NOMO-1 treated with DMSO at 0.1 percent for 48 hours (cell line): ENCODE measurements around the gene FGFR2.

ENCODE experiments used
- DNase-seq: peaks from one replicate; lab custom pipeline; 2025; ENCODE audit not compliant: unreplicated experiment; lab: John Stamatoyannopoulos, UW

FGFR2 gene

DNA sequence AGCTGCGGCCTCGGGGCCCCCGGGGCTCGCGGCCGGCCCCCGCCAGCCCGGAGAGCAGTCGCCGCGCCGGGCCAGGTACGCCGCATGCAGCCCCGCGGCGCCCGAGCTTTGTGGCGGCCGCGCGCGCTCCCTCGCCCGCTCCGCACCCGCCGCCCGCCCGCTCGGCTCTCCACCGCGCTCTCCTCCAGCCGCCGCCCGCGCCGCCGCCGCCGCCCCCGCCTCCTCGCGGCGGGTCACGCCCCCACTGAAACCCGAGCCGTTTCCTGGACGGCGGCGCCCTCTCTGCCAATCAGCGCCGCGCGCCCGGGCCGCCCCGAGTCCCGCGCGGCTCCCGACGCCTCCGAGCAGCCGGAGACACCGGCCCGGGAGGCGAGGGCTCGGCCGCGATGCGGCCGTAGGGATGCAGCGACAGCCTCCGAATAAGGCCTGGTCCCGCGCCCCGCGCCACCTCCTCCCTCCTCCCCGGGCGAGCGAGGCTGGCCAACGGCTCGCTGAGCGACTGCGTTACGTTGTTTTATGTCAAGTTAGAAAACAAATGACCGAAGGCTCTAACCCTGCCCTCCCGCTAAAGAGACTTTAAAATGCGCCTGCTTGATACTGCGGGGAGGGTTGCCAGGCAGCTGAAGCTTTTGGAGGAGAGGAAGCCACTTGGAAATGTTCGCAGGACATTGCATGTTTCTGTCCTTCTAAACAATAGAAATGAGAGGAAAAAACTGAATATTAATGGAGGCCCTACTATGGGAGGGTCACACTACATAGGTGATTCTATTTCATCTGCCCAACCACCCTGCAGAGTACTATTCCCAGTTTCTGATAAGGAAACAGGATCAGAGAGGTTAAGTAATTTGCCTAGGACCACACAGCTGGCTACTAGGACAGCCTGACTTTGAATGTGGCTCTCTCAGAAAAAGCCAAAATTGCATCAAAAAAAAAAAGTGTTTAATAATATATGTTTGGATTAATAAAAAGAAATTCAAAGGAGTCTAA is at the start of gene FGFR2:
TSS of gene FGFR2 (minus strand) at position 182 of the 987 bp plus-strand sequence. CDS start 4,627 bp downstream, outside the sequence.
- peak; percentile 71 for DNase-seq

DNA sequence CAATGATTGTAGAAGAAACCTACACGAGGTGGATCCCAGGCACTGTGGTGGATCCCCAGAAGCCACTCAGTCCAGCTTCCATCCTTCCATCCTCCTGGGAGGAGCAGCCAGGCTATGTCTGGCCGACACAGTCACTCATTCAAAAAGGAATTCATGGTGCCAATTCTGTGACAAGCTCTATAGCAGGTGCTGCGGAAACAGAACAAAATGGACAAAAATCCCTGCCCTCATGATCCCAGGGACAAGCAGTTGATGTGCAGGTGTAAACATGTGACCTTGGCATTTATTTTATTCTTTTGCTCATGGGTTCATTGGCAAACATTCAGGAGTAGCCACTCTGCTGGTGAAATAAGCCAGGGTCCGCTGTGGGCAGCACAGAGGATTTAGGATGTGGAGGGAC is 49.2 kb upstream of the FGFR2 start:
- no peak for DNase-seq

DNA sequence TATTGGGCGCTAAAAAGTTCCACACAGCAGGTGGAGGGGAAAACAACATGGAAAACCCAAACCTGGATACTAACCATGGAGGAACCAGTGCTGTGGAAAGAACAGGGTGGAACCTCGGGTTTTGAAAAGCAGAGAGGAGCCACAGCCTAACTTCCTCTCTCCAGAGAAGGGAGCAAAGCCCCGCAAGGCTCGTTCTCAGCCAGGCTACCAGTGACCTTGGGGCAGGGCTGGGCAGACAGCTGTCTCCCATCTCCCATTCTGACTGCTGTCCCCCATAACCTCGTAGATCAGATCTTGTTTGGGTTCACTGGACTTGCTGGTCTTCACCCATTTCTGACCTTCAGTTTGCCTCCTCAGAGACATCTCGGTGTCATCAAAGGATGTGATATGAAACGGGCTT is 47.5 kb upstream of the FGFR2 start:
- no peak for DNase-seq

DNA sequence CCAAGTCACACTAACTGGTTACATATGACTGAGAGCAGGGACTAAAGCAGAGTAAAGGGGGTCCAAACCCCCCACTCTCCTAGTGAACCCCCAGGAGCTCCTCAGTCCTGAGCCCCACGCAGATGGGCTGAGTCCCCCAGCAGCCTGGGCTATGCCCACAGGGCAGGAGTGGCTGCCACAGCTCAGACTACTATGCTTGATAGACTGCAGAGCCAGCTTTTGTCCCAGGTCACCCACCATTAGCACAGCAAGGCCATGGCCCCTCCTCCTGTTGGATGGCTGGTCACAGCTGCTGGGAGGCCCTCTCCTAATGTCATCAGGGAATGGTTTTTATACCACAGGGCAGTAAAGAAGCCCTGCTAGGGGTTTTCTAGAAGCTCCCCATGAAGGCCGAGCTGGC is 46.3 kb upstream of the FGFR2 start:
- DNase-seq = no peak

DNA sequence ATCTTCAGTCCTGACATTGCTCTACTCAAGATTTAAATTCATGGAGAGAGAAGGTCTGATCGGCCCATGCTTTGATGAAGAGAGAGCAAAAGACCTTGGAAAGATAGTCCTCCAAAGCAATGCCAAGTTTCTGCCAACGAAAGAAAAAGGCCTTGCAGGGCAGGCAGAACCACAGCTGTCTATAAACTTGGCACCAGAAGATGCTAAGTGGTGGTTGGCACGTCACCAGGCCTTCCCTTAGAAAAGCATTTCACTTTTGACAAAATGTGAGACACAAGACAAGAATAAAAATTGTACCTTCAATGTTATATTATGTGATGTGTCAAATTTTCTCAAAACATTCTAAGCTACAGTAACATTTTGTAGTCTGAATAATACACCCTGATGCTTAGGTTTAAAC is 42.0 kb upstream of the FGFR2 start:
- no peak for DNase-seq

DNA sequence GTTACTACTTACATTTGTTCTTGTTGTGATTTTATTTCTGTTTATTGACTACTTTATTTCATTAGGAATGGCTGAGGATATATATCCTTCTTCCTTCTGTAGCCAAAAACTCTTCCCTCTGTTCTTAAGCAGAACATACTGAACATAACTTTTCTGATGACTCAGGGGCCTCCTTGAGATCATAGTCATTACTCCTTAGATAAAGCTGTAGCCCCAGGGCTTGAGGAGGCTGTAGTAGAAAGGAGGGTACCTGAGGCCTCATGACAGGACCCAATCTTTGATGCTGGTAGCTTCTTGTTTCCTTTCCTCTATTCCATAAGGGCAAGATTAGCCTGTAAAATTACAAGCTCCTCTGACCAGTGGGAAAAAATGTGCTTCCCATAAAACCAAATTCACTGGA is 41.2 kb upstream of the FGFR2 start:
- no peak for DNase-seq

DNA sequence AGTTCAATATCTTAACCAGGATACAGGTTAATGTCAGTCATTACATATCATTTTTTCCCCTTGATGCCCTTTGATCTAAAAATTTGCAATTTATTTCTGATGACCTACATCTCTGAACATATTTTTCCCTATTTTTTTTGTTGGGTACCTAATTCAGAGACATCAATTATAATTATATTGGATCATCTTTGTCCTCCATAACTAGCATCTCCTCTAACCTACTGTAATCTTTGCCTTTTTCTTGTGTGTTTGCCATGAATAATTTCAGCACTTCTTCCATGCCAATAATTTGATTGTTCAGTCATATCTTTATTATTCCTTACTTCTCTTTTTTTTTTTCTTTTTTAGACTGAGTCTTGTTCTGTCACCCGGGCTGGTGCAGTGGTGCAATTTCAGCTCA is 39.2 kb upstream of the FGFR2 start:
- DNase-seq = no peak

DNA sequence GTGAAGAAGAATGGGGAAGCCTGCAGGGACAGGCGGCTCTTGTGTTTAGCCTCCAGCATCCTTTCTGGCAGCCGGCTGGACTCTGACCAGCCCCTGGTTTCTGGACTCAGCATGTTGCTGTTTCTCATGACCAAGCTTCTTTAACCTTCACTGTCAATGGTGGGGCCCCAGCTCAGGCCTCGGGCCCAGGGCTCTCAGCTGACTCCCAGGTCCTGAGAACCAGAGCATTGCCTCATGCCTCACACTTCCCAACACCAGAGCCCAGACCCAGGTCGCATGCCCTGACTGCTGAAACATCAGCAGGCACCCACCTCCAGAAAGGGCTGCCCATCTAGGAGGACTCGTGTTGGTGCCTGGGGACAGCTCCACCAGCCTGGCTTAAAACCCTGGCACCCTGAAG is 34.8 kb upstream of the FGFR2 start:
- no peak for DNase-seq

DNA sequence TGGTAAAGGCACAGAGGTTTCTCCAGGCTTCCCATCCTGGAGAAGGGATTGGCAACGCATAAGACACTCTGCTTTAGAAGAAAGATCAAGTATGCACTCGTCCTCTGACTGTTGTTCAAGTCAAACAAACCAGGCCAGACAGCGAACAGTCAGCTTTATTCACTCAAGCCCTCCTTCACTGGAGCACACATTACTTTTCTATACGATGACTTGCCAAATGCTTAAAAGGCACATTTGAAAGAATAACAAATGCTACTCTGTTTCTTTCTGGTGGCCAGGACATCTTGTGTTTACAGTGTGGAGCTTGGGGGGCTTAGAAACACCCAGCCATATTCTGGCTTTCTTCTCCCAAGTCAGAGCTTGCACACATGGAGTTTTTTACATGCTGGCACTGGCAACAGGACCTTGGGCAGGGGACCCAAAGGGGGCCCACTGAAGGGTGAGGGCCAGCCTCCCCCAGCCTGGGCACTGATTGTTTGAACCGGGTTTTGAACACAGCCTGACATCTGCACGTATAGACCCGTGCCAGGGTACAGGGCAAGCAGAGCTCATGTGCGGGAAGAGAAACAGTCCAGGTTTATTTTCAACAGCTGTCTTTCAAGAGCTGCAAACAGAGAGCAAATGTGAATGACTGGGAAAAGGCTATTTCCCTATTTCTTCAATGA is 33.3 kb upstream of the FGFR2 start:
- no peak for DNase-seq

DNA sequence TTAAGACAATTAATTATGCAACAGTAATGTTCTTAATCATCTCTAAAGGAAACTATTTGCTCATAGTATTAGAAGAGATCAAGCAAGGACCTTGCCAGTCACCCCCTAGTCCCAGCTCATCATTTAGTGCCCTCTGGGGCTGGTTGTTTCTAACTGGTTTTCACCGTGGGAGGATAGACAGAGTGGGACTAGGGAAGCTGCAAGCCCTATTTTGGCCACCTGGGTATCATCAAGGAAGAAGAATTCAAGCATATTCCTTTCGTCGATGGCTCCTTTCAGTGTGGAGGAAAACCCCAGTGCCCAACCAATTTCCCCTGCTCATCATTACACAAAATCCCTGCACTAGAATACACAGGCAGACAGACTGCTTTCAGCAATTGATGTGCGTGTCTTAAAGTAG is 30.6 kb upstream of the FGFR2 start:
- no peak for DNase-seq

DNA sequence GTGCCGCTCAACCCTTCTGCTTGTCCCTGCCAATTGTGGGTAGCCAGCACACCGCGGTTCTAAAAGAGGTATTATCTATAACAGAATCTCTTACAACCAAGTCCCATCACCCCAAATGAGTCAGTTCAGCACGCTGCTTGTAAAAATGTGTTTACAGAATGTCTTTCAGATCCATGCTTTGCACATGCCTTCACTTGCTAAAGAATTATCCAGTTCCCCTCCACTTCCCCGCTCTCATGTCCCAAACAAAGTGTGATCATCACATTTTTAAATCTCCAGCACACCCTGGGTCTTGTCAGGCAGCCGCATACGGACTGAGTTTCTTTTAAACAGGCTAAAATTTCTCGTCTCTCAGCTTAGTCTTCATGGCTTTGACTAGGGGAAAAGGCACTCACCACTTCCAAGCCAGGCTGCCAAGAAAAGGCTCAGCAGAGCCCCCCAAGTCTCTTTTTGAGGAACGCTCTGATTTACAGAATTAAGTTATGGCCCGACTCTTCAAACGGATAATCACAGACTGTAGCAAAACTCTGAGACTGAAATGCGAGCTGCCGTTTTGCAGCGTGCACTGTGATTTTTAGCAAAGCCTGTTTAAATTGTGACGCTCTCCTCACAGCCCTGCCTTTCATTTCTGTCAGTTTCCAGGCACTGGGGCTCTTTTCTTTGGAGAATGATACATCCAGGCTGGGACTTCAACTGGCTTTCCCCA is 29.8 kb upstream of the FGFR2 start:
- no peak for DNase-seq

DNA sequence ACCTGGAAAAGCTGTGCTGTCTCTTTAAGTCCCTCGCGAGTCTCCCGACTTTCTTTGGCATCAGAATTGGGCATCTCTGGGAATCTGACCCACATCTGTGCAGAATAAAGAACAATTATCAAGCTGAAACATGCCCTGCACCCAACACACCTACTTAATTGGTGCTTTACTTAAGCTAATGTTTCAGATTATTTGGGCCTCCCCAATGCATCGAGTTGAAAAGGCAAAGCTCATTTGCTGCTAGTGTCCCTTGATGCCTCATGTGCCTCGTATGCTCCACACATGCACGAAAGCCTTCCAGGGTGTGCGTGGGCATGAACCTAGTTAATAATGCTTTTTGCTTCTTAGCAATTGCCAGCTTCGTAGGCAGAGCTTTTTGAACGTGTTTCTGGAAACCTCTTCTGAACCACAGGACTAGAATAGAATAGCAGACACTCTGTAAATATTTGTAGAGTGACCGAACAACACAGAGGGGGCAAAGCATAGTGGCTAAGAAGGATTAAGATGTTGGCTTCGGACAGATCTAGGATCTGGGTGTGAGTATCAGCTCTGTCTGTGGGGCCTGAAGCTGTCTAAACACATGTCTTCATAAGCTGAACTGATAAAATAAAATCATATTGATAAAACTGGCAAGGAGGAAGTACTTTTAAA is 26.7 kb upstream of the FGFR2 start:
- DNase-seq = no peak

DNA sequence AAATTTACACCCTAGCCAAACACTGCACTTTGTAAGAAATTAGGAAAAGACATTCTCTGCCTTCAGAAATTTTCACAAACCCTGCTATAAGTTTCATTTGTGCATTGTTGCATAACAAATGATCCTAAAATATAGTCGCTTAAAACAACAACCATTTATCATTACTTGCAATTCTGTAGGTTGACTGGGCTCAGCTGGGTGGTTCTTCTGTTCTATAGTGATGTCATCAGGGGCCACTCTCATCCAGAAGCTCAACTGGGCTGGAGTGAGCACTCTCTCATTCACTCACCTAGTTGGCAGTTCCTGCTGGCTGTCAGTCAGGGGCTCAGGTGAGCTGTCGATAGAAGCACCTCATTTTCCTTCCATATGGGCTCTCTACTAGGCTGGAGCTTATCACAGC is 20.7 kb upstream of the FGFR2 start:
- no peak for DNase-seq

DNA sequence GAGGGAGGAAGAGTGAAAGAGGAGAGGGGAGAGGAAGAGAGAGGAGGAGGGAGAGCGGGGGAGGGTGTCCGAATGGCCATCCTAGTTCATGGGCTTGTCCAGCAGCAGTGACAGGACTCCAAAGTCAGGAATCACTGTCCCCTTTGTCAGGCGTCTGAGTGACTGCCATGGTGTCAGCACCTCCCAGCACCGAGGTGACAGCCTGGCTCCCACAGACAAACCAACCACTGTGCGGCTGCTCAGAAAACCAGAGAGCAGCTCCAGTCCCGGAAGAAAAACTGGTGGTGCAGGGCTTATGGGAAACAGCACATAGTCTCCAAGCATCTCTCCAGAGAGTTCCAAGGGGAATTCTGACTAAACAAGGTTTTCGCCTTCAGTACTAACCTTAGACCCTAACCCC is 18.9 kb upstream of the FGFR2 start:
- DNase-seq = no peak

DNA sequence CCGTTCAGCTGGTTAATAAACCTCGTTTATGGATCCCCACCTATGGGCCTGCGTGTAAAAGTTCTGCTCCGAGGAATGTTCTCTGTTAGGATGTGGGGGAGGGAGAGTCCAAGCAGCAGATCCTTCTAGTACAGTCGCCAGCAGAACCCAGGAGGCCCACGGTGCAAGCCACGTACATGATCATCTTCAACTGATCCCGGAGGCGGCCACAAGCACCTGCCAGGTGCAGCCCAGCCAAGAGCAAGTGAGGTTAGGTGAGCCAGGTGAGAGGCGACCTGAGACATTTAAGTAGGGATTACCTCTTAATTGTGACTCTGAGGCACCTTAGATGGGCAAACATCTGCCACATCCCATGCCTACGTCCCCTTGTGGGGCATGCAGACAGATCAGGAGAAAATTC is 18.0 kb upstream of the FGFR2 start:
- DNase-seq = no peak

DNA sequence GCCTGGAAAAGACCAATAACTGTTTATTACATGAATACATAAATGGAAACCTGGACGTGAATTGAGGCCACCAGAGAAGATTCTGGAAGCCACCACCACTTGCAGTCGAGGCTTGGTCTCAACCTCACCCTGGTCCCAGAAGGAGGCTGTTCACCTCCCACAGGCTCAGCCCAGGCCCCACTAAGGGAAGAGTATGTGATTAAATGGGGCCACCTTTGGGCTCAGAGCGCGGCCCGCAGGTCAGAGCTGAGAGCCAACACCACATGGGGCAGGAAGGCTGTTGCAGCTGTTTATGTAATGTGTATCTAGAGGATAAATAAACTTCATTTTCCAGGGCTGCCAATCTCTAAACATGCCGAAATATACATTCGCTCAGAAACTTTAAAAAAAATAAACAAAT is 17.6 kb upstream of the FGFR2 start:
- DNase-seq = no peak

DNA sequence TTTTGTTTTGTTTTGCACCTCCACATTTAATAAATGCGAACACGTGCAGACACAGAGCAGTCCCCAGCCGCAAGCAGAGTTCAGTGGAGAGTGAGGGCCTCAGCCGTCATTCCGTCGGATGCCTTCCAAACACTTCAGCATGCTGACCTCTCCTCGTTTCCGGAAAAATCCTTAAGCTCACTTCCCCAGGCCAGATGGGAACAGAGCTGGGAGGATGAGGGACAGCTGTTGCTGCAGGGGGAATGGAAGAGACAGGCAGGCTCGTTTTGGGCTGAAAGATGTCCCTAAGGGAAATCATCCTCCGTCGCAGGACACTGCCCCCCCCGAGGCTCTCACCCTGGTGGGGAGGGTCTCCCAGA is 17.2 kb upstream of the FGFR2 start:
- DNase-seq = no peak

DNA sequence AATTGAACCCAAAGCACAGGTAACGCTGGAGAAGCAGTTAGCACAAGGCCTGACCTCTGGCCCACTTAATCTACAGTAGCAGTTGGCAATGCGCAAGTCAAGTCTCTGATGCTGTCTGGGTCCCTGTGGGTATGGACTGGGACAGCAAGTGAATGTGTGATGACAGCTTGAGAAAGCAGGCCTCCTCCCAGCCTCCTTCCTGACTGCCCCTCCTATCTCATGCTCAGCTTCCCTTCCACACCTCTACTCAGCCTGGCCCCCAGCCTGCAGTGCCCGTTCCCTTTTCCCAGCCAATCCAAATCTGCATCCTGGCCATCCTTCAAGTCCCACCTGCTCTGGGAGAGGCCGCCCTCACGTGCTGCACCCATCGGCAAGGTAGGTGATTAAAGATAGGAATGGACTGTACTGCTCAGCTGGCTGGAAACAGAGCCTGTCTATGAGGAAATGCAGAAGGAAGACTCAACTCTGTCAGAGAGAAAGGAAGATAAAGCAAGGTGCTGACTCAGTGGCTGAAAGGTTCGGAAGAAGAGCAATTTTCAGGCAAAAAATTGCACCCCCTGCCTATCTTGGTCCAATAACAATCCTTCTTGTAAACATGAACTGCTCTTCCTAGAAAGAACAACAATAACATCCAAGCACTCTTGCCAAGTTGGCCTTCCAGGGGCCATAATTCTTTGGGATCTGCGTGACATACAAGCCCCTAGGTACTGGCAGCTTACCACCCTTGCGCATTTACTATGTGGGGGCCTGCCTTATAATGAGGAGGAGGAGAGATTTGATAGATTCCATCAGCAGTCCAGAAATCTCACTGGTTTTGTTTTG is 16.6 kb upstream of the FGFR2 start:
- DNase-seq = no peak

DNA sequence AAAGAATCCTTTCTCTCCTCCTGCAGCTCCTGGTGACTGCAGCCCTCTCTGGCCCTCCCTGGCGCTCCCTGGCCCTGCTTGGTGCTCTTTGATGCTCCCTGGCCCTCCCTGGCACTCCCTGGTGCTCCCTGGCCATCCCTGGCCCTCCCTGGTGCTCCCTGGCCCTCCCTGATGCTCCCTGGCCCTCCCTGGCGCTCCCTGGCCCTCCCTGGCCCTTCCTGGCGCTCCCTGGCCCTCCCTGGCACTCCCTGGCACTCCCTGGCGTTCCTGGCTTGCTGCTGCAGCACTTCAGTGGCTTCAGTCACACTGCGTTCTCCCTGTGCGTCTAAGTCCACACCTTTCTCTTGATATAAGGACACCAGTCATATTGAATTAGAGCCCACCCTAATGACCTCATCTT is 15.2 kb upstream of the FGFR2 start:
- no peak for DNase-seq

DNA sequence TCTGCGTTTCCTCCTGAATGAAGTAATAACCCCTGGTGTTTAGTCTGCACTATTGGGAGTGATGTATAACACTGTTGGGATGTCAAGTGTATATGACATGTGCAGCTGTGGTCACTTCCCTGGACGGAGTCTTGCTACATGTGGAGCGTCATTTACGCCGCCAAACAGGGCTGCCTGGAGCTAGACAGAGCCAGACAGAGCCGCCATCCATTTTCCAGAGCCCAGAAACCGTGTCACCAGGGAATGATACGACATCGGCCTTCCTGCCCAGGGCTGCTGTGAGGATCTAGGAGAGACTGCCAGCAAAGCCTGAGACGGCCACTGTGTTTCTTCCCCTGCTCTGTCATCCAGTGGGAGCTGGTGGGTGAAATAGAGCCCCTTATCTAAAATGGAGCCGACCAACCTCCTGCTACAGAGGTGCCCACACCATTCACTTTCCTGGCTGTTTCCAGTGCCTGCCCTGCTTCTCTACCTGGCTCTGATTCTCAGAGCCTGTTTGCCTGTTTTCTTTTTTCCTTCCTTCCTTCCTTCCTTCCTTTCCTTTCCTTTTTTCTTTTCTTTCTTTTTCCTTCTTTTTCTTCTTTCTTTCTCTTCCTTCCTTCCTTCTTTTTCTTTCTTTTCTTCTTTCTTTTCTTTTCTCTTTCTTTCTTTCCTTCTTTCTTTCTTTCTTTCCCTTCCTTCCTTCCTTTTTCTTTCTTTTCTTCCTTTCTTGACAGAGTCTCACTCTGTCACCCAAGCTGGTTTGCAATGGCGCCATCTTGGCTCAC is 13.3 kb upstream of the FGFR2 start:
- DNase-seq = no peak
